G401 (cell line): Measurements from ENCODE around the gene DENND1C. TPM values are rescaled to one million over a fixed set of nuclear protein-coding genes. Genes with fewer than 3 reads are reported as not detected.

Experiments used
- DNase-seq: peaks from one replicate; pipeline ENCODE4 v3.0.0-alpha.2; 2015; ENCODE audit warnings: low spot score
- in situ Hi-C: cut with HindIII; loops from 2 replicates; pipeline ENCODE4 v1.10.0; 2016; ENCODE audit warnings: low sequenced_read_pairs, mixed read lengths
- total RNA-seq: library from RNA; depleted of rRNA; stranded (reverse); fragments of >200 nt; shearing (Covaris generic); gene quantifications from 2 replicates; pipeline ENCODE4 v1.2.3, GENCODE V29; 2014

DENND1C gene
- total RNA-seq, 1 experiment from 2014 or later: not detected

DNA sequence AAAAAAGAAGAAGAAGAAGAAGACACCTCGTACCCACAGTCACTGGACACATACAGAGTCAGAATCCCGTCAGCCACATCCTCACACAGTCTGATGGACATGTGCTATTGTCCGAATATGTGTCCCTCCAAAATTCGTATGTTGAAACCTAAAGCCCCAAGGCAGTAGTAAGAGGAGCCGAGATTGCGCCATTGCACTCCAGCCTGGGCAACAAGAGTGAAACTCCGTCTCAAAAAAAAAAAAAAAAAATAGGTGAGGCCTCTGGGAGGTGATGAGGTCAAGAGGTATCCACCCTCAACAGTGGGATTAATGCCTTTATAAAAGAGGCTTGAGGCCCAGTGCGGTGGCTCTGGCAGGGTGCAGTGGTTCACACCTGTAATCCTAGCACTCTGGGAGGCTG lies 2.6 kb upstream of the DENND1C start:
- in situ Hi-C loops: no loop called here
- no peak for DNase-seq

DNA sequence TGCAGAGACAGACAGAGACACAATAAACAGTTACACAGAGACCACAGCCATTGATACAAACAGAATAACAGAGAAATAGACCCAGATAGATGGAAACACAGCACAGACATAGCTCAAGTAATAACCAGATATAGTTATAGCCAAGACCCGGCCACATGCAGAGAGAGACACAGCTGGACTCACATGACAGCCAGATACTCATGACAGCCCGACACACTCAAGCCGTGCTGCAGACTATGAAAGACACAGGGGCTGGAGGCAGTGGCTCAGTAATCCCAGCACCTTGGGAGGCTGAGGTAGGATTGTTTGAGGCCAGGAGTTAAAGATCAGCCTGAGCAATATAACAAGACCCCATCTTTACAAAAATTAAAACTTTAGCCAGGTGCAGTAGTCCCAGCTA lies 1.6 kb upstream of the DENND1C start:
- DNase-seq: no peak
- in situ Hi-C loops: no loop called here

DNA sequence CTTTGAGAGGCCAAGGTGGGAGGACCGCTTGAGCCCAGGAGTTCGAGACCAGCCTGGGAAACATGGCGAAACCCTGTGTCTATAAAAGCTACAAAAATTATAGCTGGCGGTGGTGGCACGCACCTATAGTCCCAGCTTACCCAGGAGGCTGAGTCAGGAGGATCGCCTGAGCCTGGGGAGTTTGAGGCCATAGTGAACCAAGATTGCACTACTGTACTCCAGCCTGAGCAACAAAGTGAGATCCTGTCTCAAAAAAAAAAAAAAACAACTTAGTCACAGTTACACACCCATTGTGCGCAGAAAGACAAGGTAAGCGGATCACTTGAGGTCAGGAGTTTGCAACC lies 728 bp upstream of the DENND1C start:
- DNase-seq: no peak
- in situ Hi-C loops: no loop called here

DNA sequence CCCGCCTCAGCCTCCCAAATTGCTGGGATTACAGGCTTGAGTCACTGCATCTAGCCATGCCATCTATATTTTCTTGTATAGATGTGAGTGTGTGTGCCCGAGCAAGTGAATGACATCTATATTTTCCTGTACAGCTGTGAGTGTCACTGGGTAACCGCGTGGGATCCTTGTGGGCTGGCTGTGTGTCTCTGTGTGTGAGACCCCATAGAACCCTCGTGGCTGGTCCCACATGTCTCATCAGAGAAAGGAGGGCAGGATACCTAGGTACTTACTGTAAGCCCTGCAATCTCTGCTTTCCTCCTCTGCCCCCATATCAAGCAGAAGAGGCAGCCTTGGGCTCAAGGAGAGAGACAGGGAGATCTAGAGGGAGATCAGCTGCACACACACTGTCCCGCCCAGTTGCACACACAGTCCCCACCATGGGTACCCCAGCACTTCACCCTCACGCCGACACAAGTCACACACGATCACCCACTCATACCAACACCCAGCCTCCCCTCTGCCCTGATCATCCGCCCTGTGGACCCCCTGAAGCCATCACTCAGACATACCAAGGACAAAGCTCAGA lies 655 bp downstream of the DENND1C start:
- no peak for DNase-seq
- in situ Hi-C loops: no loop called here

DNA sequence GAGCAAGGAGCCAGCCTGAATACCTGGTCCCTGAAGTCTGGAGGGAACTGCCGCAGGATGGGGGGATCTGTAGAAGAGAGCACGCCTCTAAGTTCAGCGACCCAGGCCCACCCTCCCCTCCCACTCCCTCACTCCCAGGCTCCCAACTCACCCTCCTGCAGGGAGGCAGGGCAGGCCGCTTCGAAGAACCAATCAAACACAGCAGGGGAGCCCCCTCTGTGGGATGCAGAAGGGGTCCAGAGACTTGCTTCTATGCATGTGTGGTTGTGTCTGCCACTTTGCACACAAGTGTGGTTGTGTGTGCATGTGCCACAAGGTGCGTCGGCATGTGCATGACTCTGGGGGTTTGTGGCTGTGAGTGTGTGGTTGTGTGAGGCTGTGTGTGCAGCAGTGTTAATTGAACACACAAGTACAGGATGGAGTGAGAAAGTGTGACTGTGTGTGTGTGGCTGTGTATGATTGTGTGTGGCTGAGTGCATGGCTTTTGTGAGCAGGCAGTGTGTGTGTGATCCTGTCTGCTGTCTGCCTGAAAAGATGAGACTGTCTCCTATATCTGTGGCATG lies 1.7 kb downstream of the DENND1C start:
- in situ Hi-C loops: no loop called here

DNA sequence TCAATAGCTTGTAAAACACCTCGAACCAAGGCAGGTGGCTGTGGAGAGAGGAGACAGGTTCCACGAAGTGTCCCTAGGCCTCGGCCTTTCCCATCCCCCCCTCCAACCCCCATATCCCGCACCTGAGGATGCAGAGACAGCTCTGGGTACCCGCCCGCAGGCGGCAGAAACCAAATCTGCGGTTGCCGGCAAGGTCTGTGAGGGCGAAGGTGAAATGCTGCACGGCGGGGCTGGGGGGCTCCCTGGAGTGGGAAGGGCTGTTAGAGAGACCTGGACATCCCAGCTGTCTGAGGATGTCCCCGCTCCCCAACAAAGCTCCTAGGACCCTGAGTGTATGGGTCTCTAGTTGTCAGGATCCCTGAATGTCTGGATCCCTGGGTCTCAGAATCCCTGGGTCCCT lies 2.8 kb downstream of the DENND1C start:
- in situ Hi-C loops: no loop called here
- DNase-seq: no peak

More for the DNA sequence above, 1.7 kb downstream of the DENND1C start:
- DNase-seq: no peak

DNA sequence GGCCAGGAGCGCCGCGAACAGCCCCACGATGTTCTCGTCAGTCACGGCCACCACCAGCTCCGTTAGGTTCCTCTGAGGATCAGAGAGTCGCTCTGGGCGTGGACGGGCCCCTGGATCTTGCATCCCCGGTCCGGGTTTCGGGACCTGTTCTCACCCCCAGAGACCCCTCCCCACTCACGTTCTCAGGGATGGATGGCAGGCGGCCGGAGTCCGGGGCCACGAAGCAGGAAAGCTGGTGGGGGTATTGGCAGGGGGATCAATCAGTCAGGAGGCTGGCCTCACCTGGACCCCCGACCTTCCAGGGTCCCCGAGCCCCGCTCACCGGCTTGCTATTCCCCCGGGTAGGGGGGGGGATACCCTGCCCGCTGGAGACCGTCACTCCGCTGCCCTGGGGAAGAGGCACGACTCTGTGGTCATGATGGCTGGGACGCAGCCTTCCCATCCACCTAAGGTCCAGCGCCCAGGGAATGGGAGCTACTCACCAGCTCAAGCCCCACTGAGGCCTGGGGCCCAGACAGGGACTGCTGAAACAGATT lies 4.6 kb downstream of the DENND1C start:
- DNase-seq: no peak
- in situ Hi-C loops: no loop called here

DNA sequence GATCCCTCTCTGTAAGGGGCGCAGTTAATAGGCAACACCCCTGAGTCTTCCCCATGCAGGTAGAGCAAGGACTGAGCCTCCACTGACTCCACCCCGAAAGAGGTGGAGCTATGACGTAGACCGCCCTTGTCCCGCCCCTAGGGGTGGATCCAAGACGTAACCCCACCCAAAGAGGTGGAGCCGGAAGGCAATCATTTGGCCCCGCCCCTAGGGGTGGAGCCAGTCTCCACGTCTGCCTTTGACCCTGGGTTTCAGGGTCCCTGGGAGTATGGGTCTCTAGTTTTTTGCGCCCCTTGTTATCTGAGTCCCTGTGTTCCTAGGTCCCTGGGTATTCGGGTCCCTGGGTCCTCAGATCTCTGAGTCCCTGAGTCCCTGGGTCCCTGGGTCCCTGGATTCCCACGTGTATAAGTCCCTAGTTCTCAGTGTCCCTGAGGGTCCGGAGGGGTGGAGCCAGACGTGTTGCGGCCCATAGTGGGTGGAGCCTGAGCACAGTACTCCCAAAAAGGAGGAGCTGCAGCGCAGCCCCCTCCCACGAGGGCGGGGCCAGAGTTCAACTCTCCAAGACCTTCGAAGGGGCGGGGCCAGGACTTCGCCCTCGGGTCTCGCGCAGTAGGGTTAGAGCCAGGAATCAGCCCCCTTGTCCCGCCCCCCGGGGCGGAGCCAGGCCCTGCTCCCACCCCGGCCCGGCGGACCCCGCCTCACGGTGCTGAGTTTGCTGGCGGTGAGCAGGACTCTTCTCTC lies 5.3 kb downstream of the DENND1C start:
- peak; percentile 63 for DNase-seq
- in situ Hi-C loops: no loop called here

DNA sequence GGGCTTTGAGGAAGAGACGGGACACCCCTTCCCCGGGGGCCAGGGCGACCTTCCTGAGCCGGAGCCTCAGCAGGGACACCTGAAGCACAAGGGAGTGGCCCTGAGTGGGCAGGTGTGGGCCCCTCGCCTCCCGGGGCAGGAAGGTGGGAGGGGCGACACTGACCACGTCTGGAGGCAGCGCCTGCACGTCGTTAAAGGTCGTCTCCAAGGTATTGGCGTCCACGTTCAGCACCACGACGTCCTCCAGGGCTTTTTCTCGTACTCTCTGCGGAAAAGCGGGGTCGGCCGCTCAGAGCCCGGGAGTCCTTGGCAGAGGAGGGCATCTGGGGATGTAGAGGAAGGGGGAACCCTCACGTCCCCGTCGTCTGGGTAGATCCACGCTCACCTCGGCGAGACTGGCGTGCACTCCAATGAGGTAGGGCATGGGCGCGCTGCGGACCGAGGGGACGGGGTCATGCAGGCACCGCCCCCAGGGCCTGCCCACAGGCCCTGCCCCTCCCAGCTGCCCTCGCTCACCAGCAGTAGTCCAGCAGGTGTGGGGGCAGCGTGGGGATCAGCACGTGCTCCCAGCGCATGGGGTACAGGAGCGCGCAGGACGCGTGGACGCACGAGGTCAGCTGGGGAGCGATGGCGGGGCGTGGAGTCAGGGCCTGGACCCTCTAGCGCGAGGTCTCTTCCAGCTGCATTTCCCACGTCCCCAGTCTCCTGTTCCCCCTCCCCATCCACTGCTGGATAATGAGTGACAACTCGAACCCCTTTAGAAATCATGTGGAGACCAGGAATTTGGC lies 6.1 kb downstream of the DENND1C start:
- DNase-seq: no peak
- in situ Hi-C loops: no loop called here

DNA sequence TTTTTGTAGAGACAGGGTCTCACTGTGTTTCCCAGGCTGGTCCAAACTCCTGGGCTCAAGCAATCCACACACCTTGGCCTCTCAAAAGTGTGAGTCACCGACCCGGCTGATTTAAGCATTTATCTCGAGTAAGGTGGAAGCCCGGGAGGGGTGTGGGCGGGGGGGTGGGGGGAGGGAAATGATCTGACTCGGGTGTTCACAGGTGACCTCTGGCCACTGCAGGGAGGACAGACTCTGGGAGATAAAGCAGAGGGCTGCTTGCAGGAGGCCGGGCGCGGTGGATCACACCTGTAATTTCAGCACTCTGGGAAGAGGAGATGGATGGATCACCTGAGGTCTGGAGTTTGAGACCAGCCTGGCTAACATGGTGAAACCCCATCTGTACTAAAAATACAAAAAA lies 7.9 kb downstream of the DENND1C start:
- in situ Hi-C loops: no loop called here
- DNase-seq: no peak

DNA sequence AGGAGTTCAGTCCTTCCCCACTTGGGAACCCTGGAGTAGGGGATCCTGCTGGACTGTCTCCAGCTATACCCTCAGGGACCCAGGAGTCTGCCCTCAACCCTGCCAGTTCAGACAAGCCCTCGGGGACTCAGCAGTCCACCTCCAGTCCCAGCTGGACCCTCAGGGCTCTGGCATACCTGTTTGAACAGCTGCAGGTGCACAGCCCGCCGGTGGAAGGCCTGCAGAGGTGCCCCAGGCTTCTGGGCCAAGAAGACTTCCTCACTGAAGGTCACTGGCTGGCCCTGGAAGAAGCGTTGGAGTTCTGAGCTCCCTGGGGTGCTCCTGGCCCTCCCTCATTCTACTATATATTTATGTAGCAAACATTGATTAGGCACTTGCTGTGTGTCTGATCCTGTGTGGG lies 8.9 kb downstream of the DENND1C start:
- no peak for DNase-seq
- in situ Hi-C loops: no loop called here

DNA sequence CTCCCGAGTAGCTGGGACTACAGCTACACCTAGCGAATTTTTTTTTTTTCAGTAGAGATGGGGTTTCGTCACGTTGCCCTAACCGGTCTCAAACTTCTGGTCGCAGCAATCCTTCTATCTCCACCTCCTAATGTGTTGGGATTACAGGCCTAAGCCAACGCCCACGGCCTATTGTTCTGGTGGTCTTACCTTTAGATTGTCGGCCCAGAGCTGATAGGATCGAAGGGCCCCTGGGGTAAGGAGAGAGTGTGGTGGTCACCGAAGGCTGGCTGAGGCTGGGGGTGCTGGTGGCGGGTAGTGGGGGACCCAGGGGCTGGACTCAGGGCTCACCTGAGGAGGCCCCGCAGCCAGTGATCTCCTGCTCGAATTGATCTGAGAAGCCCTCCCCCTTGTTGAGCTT lies 10.5 kb downstream of the DENND1C start:
- DNase-seq: no peak
- in situ Hi-C loops: no loop called here

DNA sequence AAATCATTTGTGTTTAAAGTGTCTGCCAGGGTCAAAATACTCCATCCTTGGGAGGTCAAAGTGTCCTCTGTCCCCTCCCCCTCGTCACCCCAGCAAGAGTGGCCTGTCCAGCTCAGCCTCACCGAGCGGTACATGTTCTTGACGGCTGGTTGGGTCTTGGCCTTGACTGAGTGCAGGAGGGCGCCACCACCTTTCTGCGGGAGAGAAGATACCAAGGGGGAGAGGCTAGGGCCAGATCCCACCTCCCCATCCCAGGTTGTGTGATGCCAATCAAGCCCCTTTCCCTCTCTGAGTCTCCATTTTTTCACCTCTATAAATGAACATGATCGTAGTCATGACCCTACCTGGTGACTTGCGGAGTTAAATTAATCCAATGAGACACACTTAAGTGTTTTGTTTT lies 11.4 kb downstream of the DENND1C start:
- no peak for DNase-seq
- in situ Hi-C loops: no loop called here

DNA sequence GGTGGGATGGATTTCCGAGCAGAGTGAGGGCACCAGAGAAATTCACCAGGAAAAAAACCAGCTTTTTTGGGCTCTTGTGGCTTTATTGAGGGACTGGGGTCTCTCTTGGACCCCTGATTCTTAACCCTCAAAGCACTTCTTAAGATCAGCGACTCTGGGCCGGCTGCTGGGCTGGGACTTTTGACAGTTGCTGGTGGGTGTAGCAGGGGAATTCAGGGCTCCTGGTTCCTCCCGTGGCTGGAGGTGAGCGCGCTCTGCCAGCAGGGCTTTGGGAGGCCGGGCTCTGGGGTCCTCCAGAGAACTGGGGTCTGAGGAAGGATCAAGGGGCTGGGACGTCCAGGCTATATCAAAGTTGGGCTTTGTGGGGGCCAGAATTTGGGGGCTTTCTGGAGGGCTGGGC lies 14.2 kb downstream of the DENND1C start:
- in situ Hi-C loops: no loop called here
- no peak for DNase-seq

DNA sequence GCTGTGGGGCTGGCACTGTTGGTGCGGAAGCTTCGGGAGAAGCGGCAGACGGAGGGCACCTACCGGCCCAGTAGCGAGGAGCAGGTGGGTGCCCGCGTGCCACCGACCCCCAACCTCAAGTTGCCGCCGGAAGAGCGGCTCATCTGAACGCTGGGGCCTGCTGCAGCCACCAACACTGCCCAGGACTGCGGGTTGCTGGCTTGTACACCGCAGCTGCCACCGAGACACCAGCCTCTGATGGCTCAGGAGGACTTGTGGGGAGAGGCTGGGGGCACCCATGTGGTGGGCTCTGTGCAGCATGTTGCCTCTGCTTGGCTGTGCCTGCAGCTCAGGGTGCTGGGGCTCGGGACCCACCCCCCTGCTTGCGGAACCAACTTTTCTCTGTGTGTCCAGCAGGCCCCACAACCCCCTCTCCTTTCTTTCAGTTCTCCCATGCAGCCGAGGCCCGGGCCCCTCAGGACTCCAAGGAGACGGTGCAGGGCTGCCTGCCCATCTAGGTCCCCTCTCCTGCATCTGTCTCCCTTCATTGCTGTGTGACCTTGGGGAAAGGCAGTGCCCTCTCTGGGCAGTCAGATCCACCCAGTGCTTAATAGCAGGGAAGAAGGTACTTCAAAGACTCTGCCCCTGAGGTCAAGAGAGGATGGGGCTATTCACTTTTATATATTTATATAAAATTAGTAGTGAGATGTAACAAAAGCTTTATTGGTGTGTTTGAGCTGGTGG lies 14.9 kb downstream of the DENND1C start:
- DNase-seq: no peak
- in situ Hi-C loops: no loop called here

DNA sequence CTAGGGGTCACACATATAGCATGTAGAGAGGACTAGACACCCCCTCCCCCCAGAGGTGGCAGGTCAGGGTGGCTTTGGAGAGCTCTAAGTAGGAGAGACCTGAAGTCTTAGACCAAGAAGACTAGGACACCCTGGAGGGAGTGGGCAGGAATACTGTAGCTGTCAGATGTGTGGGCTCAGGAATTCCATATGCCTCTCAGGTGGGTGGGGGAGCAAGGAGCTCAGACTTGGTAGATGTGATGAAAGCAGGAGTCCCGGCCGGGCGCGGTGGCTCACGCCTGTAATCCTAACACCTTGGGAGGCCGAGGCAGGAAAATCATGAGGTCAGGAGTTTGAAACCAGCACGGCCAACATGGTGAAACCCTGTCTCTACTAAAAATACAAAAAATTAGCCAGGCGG lies 15.9 kb downstream of the DENND1C start:
- in situ Hi-C loops: no loop called here
- DNase-seq: no peak

DNA sequence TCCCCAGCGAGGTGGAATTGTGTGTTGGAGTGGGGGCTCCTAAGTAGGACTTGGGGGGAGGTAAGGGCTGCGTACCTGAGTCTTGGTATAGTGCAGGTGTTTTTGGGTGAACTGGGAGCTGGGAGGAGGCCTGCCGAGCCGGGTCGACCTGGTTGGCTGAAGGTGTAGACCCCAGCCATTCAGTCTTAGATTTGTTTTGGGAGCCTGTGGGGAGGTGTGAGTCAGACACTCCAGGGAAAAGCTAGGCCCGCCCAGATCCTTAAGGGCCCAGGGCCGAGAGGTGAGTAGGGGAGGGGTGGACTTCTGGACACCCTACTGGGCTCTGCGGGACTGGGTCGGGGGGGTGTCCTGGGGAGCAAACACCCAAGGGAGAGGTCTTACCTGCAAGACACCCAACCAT lies 16.6 kb downstream of the DENND1C start:
- DNase-seq: no peak
- in situ Hi-C loops: no loop called here

DNA sequence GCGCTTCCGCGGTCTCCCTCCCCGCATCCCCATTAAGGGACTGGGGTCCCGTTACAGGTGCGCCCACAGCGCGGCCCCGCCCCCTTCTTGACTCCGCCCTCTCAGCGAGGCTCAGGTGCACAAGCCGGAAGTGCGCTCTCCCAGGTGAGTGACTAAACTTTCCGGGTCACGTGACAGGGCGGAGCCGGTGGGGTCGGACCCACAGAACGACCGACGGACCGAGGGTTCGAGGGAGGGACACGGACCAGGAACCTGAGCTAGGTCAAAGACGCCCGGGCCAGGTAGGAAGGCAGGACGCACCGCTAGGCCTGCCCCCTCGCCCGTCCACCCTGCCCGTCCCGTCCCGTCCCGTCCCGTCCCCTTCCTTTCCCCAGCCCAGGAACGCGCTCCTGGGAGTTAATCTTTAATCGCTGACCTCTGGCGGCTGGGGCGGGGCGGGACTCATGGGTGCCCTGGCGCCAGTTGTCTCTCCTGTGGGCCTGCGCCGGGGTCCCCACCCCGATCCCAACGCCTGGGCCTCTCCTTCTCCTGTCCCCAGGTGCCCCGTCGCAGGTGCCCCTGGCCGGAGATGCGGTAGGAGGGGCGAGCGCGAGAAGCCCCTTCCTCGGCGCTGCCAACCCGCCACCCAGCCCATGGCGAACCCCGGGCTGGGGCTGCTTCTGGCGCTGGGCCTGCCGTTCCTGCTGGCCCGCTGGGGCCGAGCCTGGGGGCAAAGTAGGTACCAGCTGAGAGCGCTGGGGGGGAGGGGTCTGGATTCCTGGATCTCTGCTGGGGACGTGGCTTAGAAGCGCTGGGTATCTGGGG lies 17.3 kb downstream of the DENND1C start, which contains the start of gene CRB3:
CRB3 (plus strand) TSS at position 202 of the 804 bp plus-strand sequence; CDS start at position 633, 431 bp downstream.
- no peak for DNase-seq
- in situ Hi-C loops: no loop called here
